Uterus (tissue), 4 donors: ENCODE data around the gene FHIT. TPM values are rescaled to one million over a fixed set of nuclear protein-coding genes. Genes with fewer than 3 reads are reported as not detected.

ENCODE experiments used
- DNase-seq, 2 donors: peaks; one replicate each; pipeline ENCODE4 v3.0.0-alpha.2; 2019 to 2020
- H3K27ac ChIP-seq, 2 donors: fragments of 200-600 bp; sonication (generic); 1 replicate in 1 of 2; 2 replicates in 1 of 2; pipeline ENCODE4 v1.5.1; 2016 to 2018
- H3K27me3 ChIP-seq, 2 donors: fragments of 200-600 bp; sonication (generic); one replicate each; pipeline ENCODE4 v1.5.1; 2018 to 2019; ENCODE audit warnings: control low read depth in 1 of 2
- H3K36me3 ChIP-seq, 2 donors: fragments of 200-600 bp; sonication (generic); one replicate each; pipeline ENCODE4 v1.5.1; 2019; ENCODE audit warnings: control low read depth in 1 of 2
- H3K4me1 ChIP-seq, 2 donors: fragments of 200-600 bp; sonication (generic); one replicate each; pipeline ENCODE4 v1.5.1; 2018 to 2019; ENCODE audit warnings: control low read depth in 1 of 2
- H3K4me3 ChIP-seq, 2 donors: fragments of 200-600 bp; sonication (generic); 1 replicate in 1 of 2; 2 replicates in 1 of 2; pipeline ENCODE4 v1.5.1; 2018 to 2019; ENCODE audit warnings: mild to moderate bottlenecking in 1 of 2
- H3K9me3 ChIP-seq, 2 donors: fragments of 200-600 bp; sonication (generic); one replicate each; pipeline ENCODE4 v1.5.1; 2019; ENCODE audit warnings: control low read depth in 1 of 2
- CTCF ChIP-seq, 4 experiments: fragments of 200-600 bp in 2 of 4; fragments of 450-650 bp in 2 of 4; sonication (generic) in 2 of 4; IDR thresholded peaks; one replicate each; pipeline ENCODE4 v1.5.1; 2016 to 2019; ENCODE audit warnings: antibody characterized with exemption in 4 of 4, mild to moderate bottlenecking in 2 of 4, moderate library complexity in 1 of 4
- POLR2A ChIP-seq, 2 donors: fragments of 450-650 bp; IDR thresholded peaks; one replicate each; pipeline ENCODE4 v1.6.1; 2016; ENCODE audit warnings: antibody characterized with exemption in 2 of 2, mild to moderate bottlenecking in 1 of 2, moderate library complexity in 1 of 2
- intact Hi-C: fragments of 100-400 bp; cut with DNase I; formaldehyde crosslinking; loops from one replicate; pipeline ENCODE4 v1.15.1; 2023; ENCODE audit warnings: low total_unique reads
- total RNA-seq, 4 donors: library from RNA; depleted of rRNA in 3 of 4; stranded (reverse); fragments of >200 nt in 3 of 4; gene quantifications; one replicate each; pipeline versions ENCODE4 v1.1.0 to v1.2.4, GENCODE V29; 2014 to 2023
- donor health status: DM: yes; HTN: yes; CAD: no.

FHIT gene
- total RNA-seq, 4 donors from 2014 or later: 1.3 to 15.2 (median 7.3) TPM

- TF ChIP-seq CTCF (IDR thresholded peaks at IDR 0.05) (no peak), POLR2A (IDR thresholded peaks at IDR 0.05) (no peak)
- intact Hi-C loops: no loop called here
- Histone ChIP-seq H3K4me1 (no peaks in the 10 kb centered on the region), H3K9me3 (no peaks in the 10 kb centered on the region), H3K4me3 (no peak overlapping the region), H3K27me3 (no peaks in the 10 kb centered on the region), H3K27ac (peak overlapping the region in 1 of 2 donors; percentile 13), H3K36me3 (no peaks in the 10 kb centered on the region)
- DNase-seq: no peak
These were observed 1233.6 kb downstream of the FHIT start for GRCh38 chr3:60017631-60018030.

GRCh38 chr3:60015032-60015705 is 1236.1 kb downstream of the FHIT start:
- Histone ChIP-seq H3K4me3 (no peak overlapping the region), H3K27me3 (no peaks in the 10 kb centered on the region), H3K4me1 (peaks cover 0 to 5% of the 10 kb centered on the region in 2 donors), H3K36me3 (no peaks in the 10 kb centered on the region), H3K27ac (no peak overlapping the region), H3K9me3 (no peaks in the 10 kb centered on the region)
- no peak for TF ChIP-seq POLR2A (IDR thresholded peaks at IDR 0.05)
- TF ChIP-seq CTCF (IDR thresholded peaks at IDR 0.05): no peak
- intact Hi-C loops: no loop called here
- no peak for DNase-seq

GRCh38 chr3:60013241-60013640 is 1238.0 kb downstream of the FHIT start:
- Histone ChIP-seq H3K27me3 (no peaks in the 10 kb centered on the region), H3K9me3 (no peaks in the 10 kb centered on the region), H3K36me3 (no peaks in the 10 kb centered on the region), H3K4me1 (peaks cover 0 to 5% of the 10 kb centered on the region in 2 donors), H3K27ac (no peak overlapping the region), H3K4me3 (no peak overlapping the region)
- no peak for DNase-seq
- intact Hi-C loops: no loop called here
- TF ChIP-seq CTCF (IDR thresholded peaks at IDR 0.05): no peak
- TF ChIP-seq POLR2A (IDR thresholded peaks at IDR 0.05): no peak

- intact Hi-C loops: no loop called here
- no peak overlapping the region for H3K4me3 ChIP-seq
These were observed 1240.0 kb downstream of the FHIT start for GRCh38 chr3:60011218-60011617.

More at GRCh38 chr3:60011218-60011617, 1240.0 kb downstream of the FHIT start:
- no peak for DNase-seq
- Histone ChIP-seq H3K9me3 (no peaks in the 10 kb centered on the region), H3K4me1 (peaks cover 0 to 5% of the 10 kb centered on the region in 2 donors), H3K27me3 (no peaks in the 10 kb centered on the region), H3K36me3 (no peaks in the 10 kb centered on the region), H3K27ac (no peak overlapping the region)
- TF ChIP-seq CTCF (IDR thresholded peaks at IDR 0.05): no peak
